ENCODE data around the gene CTTNBP2. TPM values are rescaled to one million over a fixed set of nuclear protein-coding genes. Genes with fewer than 3 reads are reported as not detected.

Gene CTTNBP2
- total RNA-seq, 1 experiment from 2014 or later, result 17.6 TPM

DNA sequence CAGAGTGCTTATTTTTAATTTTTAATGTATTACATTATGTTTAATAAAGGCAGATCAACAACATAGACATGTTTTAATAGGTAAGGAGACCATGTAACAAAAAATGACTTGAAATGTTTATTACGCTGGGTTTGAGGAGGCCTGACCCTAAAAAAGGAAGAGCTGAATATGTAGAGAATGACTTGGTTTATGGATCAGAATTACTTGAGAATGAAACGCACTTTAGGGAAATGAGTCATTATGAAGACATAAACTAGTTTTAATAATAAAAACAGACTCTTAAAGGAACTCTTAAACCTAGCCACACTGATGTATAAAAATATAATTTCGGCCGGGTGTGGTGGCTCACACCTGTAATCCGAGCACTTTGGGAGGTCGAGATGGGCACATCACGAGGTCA, 56.5 kb downstream of the CTTNBP2 start:
- Histone ChIP-seq H3T11ph (ENCODE audit: low read length) (no peak overlapping the region), H3K23ac (ENCODE audit: insufficient read length, low read depth, low read length) (no peak overlapping the region), H3K27me3 (ENCODE audit: insufficient read depth, low read length) (no peaks in the 10 kb centered on the region), H3K9ac (ENCODE audit: extremely low read depth, insufficient read length, low read length) (no peak overlapping the region), H4K5ac (ENCODE audit: insufficient read length, low read depth, low read length) (no peak overlapping the region), H2BK12ac (ENCODE audit: insufficient read length, low read depth, low read length) (no peak overlapping the region), H3K56ac (ENCODE audit: insufficient read length, low read depth, low read length) (no peak overlapping the region), H2BK15ac (ENCODE audit: low read depth, low read length) (no peak overlapping the region), H4K8ac (replicated peaks; ENCODE audit: insufficient read length, low read depth, low read length) (no peak overlapping the region), H4K20me1 (ENCODE audit: control insufficient read depth, insufficient read depth, insufficient read length) (no peaks in the 10 kb centered on the region), H3K79me2 (ENCODE audit: insufficient read depth, low read length) (no peaks in the 10 kb centered on the region; the same call in 1 of the 2 replicates), H2BK5ac (ENCODE audit: insufficient read length, low read length) (no peak overlapping the region), H2AFZ (ENCODE audit: low read length) (no peak overlapping the region), H3K9me3 (ENCODE audit: control insufficient read depth, low read depth, low read length) (no peaks in the 10 kb centered on the region), H3K4me1 (ENCODE audit: insufficient read depth, low read length) (peaks cover 7% of the 10 kb centered on the region; the same call in 1 of the 2 replicates), H3K4me2 (ENCODE audit: insufficient read depth, insufficient read length, low read length) (no peak overlapping the region), H2AK5ac (ENCODE audit: insufficient read length, low read length) (no peak overlapping the region), H3K27ac (ENCODE audit: insufficient read length, low read depth, low read length) (no peak overlapping the region), H2BK120ac (ENCODE audit: low read depth, low read length, poor library complexity, severe bottlenecking) (no peak overlapping the region), H2BK20ac (ENCODE audit: low read depth, low read length, poor library complexity, severe bottlenecking) (no peak overlapping the region), H4K91ac (ENCODE audit: insufficient read length, low read depth, low read length) (no peak overlapping the region), H3K4ac (ENCODE audit: low read depth, low read length) (no peak overlapping the region), H3K14ac (ENCODE audit: insufficient read depth, low read length) (no peak overlapping the region), H3K79me1 (ENCODE audit: insufficient read depth, low read depth, low read length, poor library complexity, severe bottlenecking) (no peaks in the 10 kb centered on the region), H3K23me2 (ENCODE audit: insufficient read length, low read depth, low read length, poor library complexity, severe bottlenecking) (no peaks in the 10 kb centered on the region), H3K18ac (ENCODE audit: insufficient read length, low read depth, low read length) (no peak overlapping the region)
- DNase-seq, result no peak
- H3K36me3 Mint-ChIP-seq (ENCODE audit: insufficient read depth in 1 of 3, low read depth in 3 of 3), result no peaks in the 10 kb centered on the region; a peak in 1 of 7 replicates
- H3K4me1 Mint-ChIP-seq, result peaks cover 28 to 35% of the 10 kb centered on the region in 2 experiments
- H3K4me3 Mint-ChIP-seq, result no peak overlapping the region
- no peaks in the 10 kb centered on the region for H3K27me3 Mint-ChIP-seq (ENCODE audit: low read depth)
- TF ChIP-seq CTCF (conservative IDR thresholded peaks at IDR 0.05), result no peak
- no peaks in the 10 kb centered on the region for H3K9me3 Mint-ChIP-seq
- H3K27ac Mint-ChIP-seq, result no peak overlapping the region
- no CpG with 5 or more reads among the region's 7 CpGs for WGBS (ENCODE audit: extremely low coverage, insufficient read length, low lambda C conversion rate)
